ENCODE data around the gene MYOF. TPM values are rescaled to one million over a fixed set of nuclear protein-coding genes. Genes with fewer than 3 reads are reported as not detected.

Gene MYOF
- total and polyA plus RNA-seq, 9 of the 15 experiments (the other 6 are each of a cell fraction or from before 2014, with no cell fraction given): 0.06 to 0.27 TPM; not detected in 7

- no peak for TF ChIP-seq ARID2 (IDR thresholded peaks at IDR 0.05)
- no peak for TF ChIP-seq HOXB6 (CRISPR knock-in tag; IDR thresholded peaks at IDR 0.05; ENCODE audit: borderline replicate concordance)
- no peak for TF ChIP-seq ARID4B (CRISPR knock-in tag; IDR thresholded peaks at IDR 0.05)
- TF ChIP-seq BCLAF1 (IDR thresholded peaks at IDR 0.05; ENCODE audit: borderline replicate concordance in 1 of 2, control insufficient read depth in 1 of 2, low read depth in 2 of 2, low read length in 1 of 2): no peak
- TF ChIP-seq ZNF507 (tag; conservative IDR thresholded peaks at IDR 0.05): no peak
- no peak for TF ChIP-seq MXI1 (IDR thresholded peaks at IDR 0.05; ENCODE audit: low read depth, low read length)
- no peak for TF ChIP-seq GATAD2B (IDR thresholded peaks at IDR 0.05; ENCODE audit: borderline replicate concordance)
- TF ChIP-seq STAT5B (CRISPR knock-in tag; IDR thresholded peaks at IDR 0.05): no peak
- TF ChIP-seq RFX7 (CRISPR knock-in tag; IDR thresholded peaks at IDR 0.05): no peak
- intact Hi-C loops (cut with micrococcal nuclease): loop anchor here (5.0 to 10.0 kb wide), 3 partner anchors 173 to 403 kb away; no protein-coding TSS in a partner anchor
- CTCF ChIA-PET (ENCODE audit: low intra/inter-chr PET ratio): interaction anchor here (1.9 kb wide), 1 partner anchor 173 kb away, joined by 8 read pairs; no protein-coding TSS in a partner anchor
Observed at GRCh38 chr10:93287775-93288174, 194.4 kb downstream of the MYOF start.

More at GRCh38 chr10:93287775-93288174, 194.4 kb downstream of the MYOF start:
- POLR2A ChIA-PET: interaction anchor here (0.6 kb wide), 1 partner anchor 143 kb away, joined by 3 read pairs; no protein-coding TSS in a partner anchor
- no peak overlapping the region for H3K9ac ChIP-seq (ENCODE audit: insufficient read depth in 1 of 2, low read depth in 2 of 2, low read length in 2 of 2)
- no peak overlapping the region for H2AFZ ChIP-seq (ENCODE audit: low read depth, low read length)
- 0% methylated on average over 1 of the region's 1 CpG for WGBS (ENCODE audit: insufficient coverage, low coverage, missing lambda C conversion rate)
- no peaks in the 10 kb centered on the region for H3K79me2 ChIP-seq (ENCODE audit: control insufficient read depth, insufficient read depth, low read length)
- H3K4me1 ChIP-seq (replicated peaks in 1 of 2; ENCODE audit: control insufficient read depth in 2 of 2, insufficient read depth in 2 of 2, low read length in 2 of 2): no peaks in the 10 kb centered on the region; a peak in 1 of 5 replicates
- H3K36me3 ChIP-seq (ENCODE audit: control insufficient read depth, insufficient read depth, low read length): no peaks in the 10 kb centered on the region
- DNase-seq (ENCODE audit: extremely low read depth in 1 of 4, low spot score in 3 of 4) (no peak), ATAC-seq (no peak), FAIRE-seq (no peak)
- no peaks in the 10 kb centered on the region for H3K9me1 ChIP-seq (ENCODE audit: control insufficient read depth, insufficient read depth, low read length)
- H3K9me3 ChIP-seq (replicated peaks; ENCODE audit: control insufficient read depth, insufficient read depth, low read depth, low read length): no peaks in the 10 kb centered on the region
- H3K27ac ChIP-seq (ENCODE audit: extremely low read depth, low read depth, low read length): no peak overlapping the region
- no peak overlapping the region for H3K4me2 ChIP-seq (ENCODE audit: insufficient read depth, low read length)
- in situ Hi-C loops (cut with MboI): no loop called here
- BruUV-seq (replicated peaks): no TSS peak
- H3K27me3 ChIP-seq (ENCODE audit: control insufficient read depth in 2 of 2, insufficient read depth in 2 of 2, low read length in 2 of 2): peaks cover 2 to 20% of the 10 kb centered on the region in 2 experiments; a peak in 3 of 5 replicates
- no peaks in the 10 kb centered on the region for H4K20me1 ChIP-seq (replicated peaks; ENCODE audit: control insufficient read depth, insufficient read depth, low read length)
- no peak overlapping the region for H3K4me3 ChIP-seq

Data from K562 (cell line).